Left hindlimb (tissue), 1 donor: Measurements from ENCODE around the gene CEACAM3.

Source experiments
- DNase-seq: peaks from one replicate; pipeline ENCODE4 v3.0.0-alpha.2; 2018

CEACAM3 gene

GRCh38 chr19:41847351-41848105 lies 51.1 kb downstream of the CEACAM3 start:
- DNase-seq: no peak

- DNase-seq: no peak
Measured at GRCh38 chr19:41848666-41849065, 52.3 kb downstream of the CEACAM3 start.

- no peak for DNase-seq
Measured at GRCh38 chr19:41849067-41849466, 52.7 kb downstream of the CEACAM3 start.

GRCh38 chr19:41850381-41850780 lies 54.0 kb downstream of the CEACAM3 start:
- no peak for DNase-seq

GRCh38 chr19:41851456-41851855 lies 55.1 kb downstream of the CEACAM3 start:
- DNase-seq: no peak

- no peak for DNase-seq
Measured at GRCh38 chr19:41853344-41853743, 57.0 kb downstream of the CEACAM3 start.

GRCh38 chr19:41853768-41854167 lies 57.4 kb downstream of the CEACAM3 start:
- no peak for DNase-seq

- no peak for DNase-seq
Measured at GRCh38 chr19:41859213-41859617, 62.8 kb downstream of the CEACAM3 start.

GRCh38 chr19:41859618-41860418 lies 63.4 kb downstream of the CEACAM3 start, which contains the start of gene RPS19:
Gene RPS19 (plus strand): TSS chr19:41860255. CDS start chr19:41860775, 520 bp downstream.
- DNase-seq: peak; percentile 99

GRCh38 chr19:41860419-41861115 lies 64.2 kb downstream of the CEACAM3 start:
- DNase-seq: peak; percentile 64
